PC-9 (cell line): ENCODE data around the gene TMEM52B. TPM values are rescaled to one million over a fixed set of nuclear protein-coding genes. Genes with fewer than 3 reads are reported as not detected.
A peak's percentile ranks its signal among the peaks of the same experiment; 100 is the strongest.

Experiments used
- BruUV-seq: library from RNA; stranded (reverse); fragments of 400-500 nt; replicated peaks from 2 replicates; lab custom pipeline; 2021; lab: Mats Ljungman, UMichigan
- CTCF ChIA-PET: fragments of 300-600 bp; sonication (Branson Sonifier 250); formaldehyde crosslinking; loops from one replicate; lab custom pipeline; 2022; ENCODE audit warnings: antibody characterized with exemption; lab: Charles Lee
- POLR2A ChIA-PET: fragments of 300-600 bp; sonication (Branson Sonifier 250); formaldehyde crosslinking; loops from one replicate; lab custom pipeline; 2022; ENCODE audit warnings: antibody characterized with exemption; ENCODE audit not compliant: unreplicated experiment; lab: Charles Lee
- DNase-seq, 2 experiments: peaks; one replicate each; pipeline versions ENCODE4 v3.0.0 to v3.0.0-alpha.2; 2015 to 2022; ENCODE audit warnings: mixed read lengths in 1 of 2
- H2AFZ ChIP-seq: fragments of 200-600 bp; sonication (generic); 2 replicates; pipeline ENCODE4 v1.8.1; 2017; ENCODE audit warnings: antibody characterized with exemption
- H3F3A ChIP-seq: fragments of 200-600 bp; sonication (generic); 2 replicates; pipeline ENCODE4 v1.8.1; 2017; ENCODE audit warnings: antibody characterized with exemption, mild to moderate bottlenecking, low read depth; ENCODE audit not compliant: insufficient read depth
- H3K27ac ChIP-seq: fragments of 200-600 bp; sonication (generic); 2 replicates; pipeline ENCODE4 v1.6.1; 2016; ENCODE audit warnings: mixed run types
- H3K27me3 ChIP-seq: fragments of 200-600 bp; sonication (generic); 2 replicates; pipeline ENCODE4 v1.6.1; 2016; ENCODE audit warnings: low read depth, mixed run types; ENCODE audit not compliant: insufficient read depth
- H3K36me3 ChIP-seq: fragments of 200-600 bp; sonication (generic); 2 replicates; pipeline ENCODE4 v1.6.1; 2016; ENCODE audit warnings: low read depth, mixed run types
- H3K4me1 ChIP-seq: fragments of 200-600 bp; sonication (generic); replicated peaks from 2 replicates; pipeline ENCODE4 v1.6.1; 2016; ENCODE audit warnings: mixed run types; ENCODE audit not compliant: insufficient read depth
- H3K4me2 ChIP-seq: fragments of 200-600 bp; sonication (generic); 2 replicates; pipeline ENCODE4 v1.6.1; 2017; ENCODE audit warnings: mixed run types
- H3K4me3 ChIP-seq: fragments of 200-600 bp; sonication (generic); 2 replicates; pipeline ENCODE4 v1.6.1; 2016; ENCODE audit warnings: mixed run types
- H3K79me2 ChIP-seq: fragments of 200-600 bp; sonication (generic); 2 replicates; pipeline ENCODE4 v1.6.1; 2017; ENCODE audit warnings: low read depth, mixed run types
- H3K9me2 ChIP-seq: fragments of 200-600 bp; sonication (generic); 2 replicates; pipeline ENCODE4 v1.8.1; 2017; ENCODE audit warnings: mild to moderate bottlenecking; ENCODE audit not compliant: insufficient read depth
- H3K9me3 ChIP-seq: fragments of 200-600 bp; sonication (generic); 2 replicates; pipeline ENCODE4 v1.8.1; 2016; ENCODE audit warnings: low read depth; ENCODE audit not compliant: insufficient read depth
- H4K20me1 ChIP-seq: fragments of 200-600 bp; sonication (generic); 2 replicates; pipeline ENCODE4 v1.8.1; 2017; ENCODE audit not compliant: insufficient read depth
- EZH2 ChIP-seq: fragments of 200-600 bp; sonication (generic); IDR thresholded peaks from 2 replicates; pipeline ENCODE4 v1.8.0; 2017; ENCODE audit warnings: antibody characterized with exemption, low read depth
- intact Hi-C: fragments of 100-400 bp; cut with micrococcal nuclease; formaldehyde crosslinking; loops from one replicate; pipeline ENCODE4 v1.10.0; 2022; ENCODE audit not compliant: unreplicated experiment
- total RNA-seq: library from RNA; stranded (reverse); gene quantifications from 2 replicates; pipeline ENCODE4 v1.2.3, GENCODE V29; 2021
- TF ChIP-seq, protein P1 (sequence below): fragments of 200-600 bp; sonication (generic); conservative IDR thresholded peaks from 2 replicates; pipeline ENCODE4 v1.6.1; 2017; ENCODE audit warnings: mixed run types, antibody characterized with exemption, mild to moderate bottlenecking, moderate library complexity

TMEM52B gene
- total RNA-seq, 1 experiment from 2014 or later, result 2.6 TPM

DNA sequence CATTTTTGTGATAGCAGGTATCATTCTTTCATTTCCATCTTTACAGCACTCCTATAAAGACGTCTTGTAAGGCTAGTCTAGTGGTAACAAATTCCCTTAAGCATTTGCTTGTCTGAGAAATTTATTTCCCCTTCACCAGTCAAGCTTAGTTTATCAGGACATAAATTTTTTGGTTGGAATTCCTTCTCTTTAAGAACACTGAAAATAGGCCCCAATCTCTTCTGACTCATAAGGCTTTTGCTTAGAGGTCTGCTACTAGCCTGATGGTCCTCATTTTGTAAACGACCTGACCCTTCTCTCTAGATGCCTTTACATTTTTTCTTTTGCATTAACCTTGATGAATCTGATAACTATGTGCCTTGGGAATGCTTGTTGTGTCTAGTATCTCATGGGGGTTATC is 27.2 kb upstream of the TMEM52B start:
- no peaks in the 10 kb centered on the region for H3K4me1 ChIP-seq
- POLR2A ChIA-PET, result interaction anchor here (0.6 to 0.7 kb wide), 2 partner anchors 38 to 166 kb away, joined by 5 to 6 read pairs; no protein-coding TSS in a partner anchor
- H3K27me3 ChIP-seq, result no peaks in the 10 kb centered on the region
- BruUV-seq, result no TSS peak
- no peak overlapping the region for H3K4me3 ChIP-seq
- H2AFZ ChIP-seq, result no peak overlapping the region
- H4K20me1 ChIP-seq, result no peaks in the 10 kb centered on the region
- CTCF ChIA-PET, result no interaction called here
- H3K9me2 ChIP-seq, result no peaks in the 10 kb centered on the region
- no peak overlapping the region for H3K4me2 ChIP-seq
- TF ChIP-seq, protein P1, sequence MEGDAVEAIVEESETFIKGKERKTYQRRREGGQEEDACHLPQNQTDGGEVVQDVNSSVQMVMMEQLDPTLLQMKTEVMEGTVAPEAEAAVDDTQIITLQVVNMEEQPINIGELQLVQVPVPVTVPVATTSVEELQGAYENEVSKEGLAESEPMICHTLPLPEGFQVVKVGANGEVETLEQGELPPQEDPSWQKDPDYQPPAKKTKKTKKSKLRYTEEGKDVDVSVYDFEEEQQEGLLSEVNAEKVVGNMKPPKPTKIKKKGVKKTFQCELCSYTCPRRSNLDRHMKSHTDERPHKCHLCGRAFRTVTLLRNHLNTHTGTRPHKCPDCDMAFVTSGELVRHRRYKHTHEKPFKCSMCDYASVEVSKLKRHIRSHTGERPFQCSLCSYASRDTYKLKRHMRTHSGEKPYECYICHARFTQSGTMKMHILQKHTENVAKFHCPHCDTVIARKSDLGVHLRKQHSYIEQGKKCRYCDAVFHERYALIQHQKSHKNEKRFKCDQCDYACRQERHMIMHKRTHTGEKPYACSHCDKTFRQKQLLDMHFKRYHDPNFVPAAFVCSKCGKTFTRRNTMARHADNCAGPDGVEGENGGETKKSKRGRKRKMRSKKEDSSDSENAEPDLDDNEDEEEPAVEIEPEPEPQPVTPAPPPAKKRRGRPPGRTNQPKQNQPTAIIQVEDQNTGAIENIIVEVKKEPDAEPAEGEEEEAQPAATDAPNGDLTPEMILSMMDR, result no peak
- no peak for TF ChIP-seq EZH2
- no peaks in the 10 kb centered on the region for H3K79me2 ChIP-seq
- no peak overlapping the region for H3K27ac ChIP-seq
- H3K9me3 ChIP-seq, result no peaks in the 10 kb centered on the region
- H3F3A ChIP-seq, result 0 out of 2 replicates have a peak, but pooled peaks cover 5% of the 10 kb centered on the region
- DNase-seq, result no peak
- no peaks in the 10 kb centered on the region for H3K36me3 ChIP-seq
- intact Hi-C loops, result loop anchor here (2.0 to 5.0 kb wide), 2 partner anchors 411 to 1336 kb away; no protein-coding TSS in a partner anchor

DNA sequence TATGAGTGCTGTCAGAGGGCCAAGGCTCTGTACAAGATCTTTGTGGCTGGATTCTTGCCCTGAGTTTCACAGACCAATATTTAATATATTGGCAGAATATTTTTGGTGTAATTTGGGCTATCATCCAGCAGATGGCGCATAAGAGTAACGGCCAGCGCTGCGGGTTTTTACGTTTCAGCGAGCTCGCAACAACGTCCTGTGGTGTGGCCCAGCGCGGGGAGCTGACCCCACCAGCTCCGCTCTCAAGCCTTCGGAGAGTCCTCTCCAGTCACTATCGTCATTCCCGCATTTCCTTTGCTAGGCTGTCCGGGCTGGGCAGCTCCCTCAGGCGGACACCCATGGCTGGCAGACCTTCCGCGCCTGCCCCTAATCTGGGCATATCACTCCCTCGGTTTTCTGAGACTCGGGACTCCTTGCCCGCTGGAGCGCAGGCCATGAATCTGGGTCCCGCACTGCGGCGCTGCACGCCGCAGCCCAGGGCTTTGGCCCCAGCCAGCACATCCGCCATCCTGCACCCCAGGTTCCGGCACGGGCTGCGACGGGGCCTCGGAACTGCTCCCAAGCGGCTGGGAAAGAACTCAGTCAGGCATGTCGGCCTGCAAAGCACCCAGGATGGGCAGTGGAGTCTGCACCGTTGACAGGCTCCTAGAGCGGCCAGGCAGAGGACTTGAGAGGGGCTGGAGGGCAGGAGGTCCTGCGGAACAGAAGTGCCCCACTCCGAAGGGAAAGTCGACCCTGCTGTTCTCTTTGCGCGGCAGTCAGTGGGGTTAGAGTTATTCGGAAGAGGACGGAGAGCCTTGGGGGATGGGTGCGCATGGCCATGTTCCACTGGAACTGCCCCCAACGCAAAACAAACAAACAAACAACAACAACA is 25.3 kb upstream of the TMEM52B start:
- BruUV-seq, result TSS peak; percentile 91
- H3K36me3 ChIP-seq, result no peaks in the 10 kb centered on the region
- DNase-seq, result peak; percentile 48 to 76
- ChIA-PET POLR2A (interaction anchor here (0.6 to 1.6 kb wide), 5 partner anchors 16 to 78 kb away, joined by 3 to 11 read pairs (median 3); no protein-coding TSS in a partner anchor), CTCF (interaction anchor here (0.7 to 1.7 kb wide), 11 partner anchors 11 to 596 kb away, joined by 3 to 28 read pairs (median 4); partner anchors contain the start of gene OLR1)
- 0 out of 2 replicates have a peak, but pooled peaks cover 5% of the 10 kb centered on the region for H3F3A ChIP-seq
- no peaks in the 10 kb centered on the region for H3K79me2 ChIP-seq
- no peaks in the 10 kb centered on the region for H4K20me1 ChIP-seq
- peak overlapping the region; percentile 88 for H2AFZ ChIP-seq
- no peaks in the 10 kb centered on the region for H3K27me3 ChIP-seq
- H3K4me2 ChIP-seq, result peak overlapping the region; percentile 90
- no peak overlapping the region for H3K27ac ChIP-seq
- H3K4me1 ChIP-seq, result no peaks in the 10 kb centered on the region
- TF ChIP-seq, protein P1, result peak; percentile 95
- TF ChIP-seq EZH2, result no peak
- H3K9me2 ChIP-seq, result no peaks in the 10 kb centered on the region
- intact Hi-C loops, result loop anchor here (1.0 to 5.0 kb wide), 7 partner anchors 37 to 1334 kb away; partner anchors contain the start of genes GABARAPL1 and STYK1
- H3K9me3 ChIP-seq, result no peaks in the 10 kb centered on the region
- peak overlapping the region; percentile 62 for H3K4me3 ChIP-seq

DNA sequence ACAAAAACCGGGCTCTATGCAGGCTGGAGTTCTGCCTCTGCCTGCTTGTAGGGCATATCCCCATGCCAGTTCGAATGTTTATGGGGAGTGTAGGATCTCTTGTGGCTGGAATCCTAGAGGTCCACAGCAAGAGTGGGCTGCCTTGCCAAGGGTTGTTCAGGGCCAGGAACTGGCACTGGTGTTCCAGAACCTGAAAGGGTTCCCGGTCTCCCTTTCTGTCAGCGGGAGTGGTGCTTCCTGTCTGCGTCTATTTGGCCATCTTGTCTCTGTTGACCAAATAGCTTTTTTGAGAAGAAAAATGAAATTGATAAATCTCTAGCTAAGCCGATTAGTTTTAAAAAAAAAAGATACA is 24.7 kb upstream of the TMEM52B start:
- H3K9me2 ChIP-seq, result no peaks in the 10 kb centered on the region
- BruUV-seq, result no TSS peak
- no peaks in the 10 kb centered on the region for H3K4me1 ChIP-seq
- 0 out of 2 replicates have a peak, but pooled peaks cover 5% of the 10 kb centered on the region for H3F3A ChIP-seq
- TF ChIP-seq, protein P1, result no peak
- TF ChIP-seq EZH2, result no peak
- CTCF ChIA-PET, result interaction anchor here (0.8 to 1.0 kb wide), 2 partner anchors 10 to 36 kb away, joined by 3 to 4 read pairs; no protein-coding TSS in a partner anchor
- no peak overlapping the region for H3K4me2 ChIP-seq
- no peaks in the 10 kb centered on the region for H3K27me3 ChIP-seq
- H3K27ac ChIP-seq, result no peak overlapping the region
- H3K9me3 ChIP-seq, result no peaks in the 10 kb centered on the region
- H3K4me3 ChIP-seq, result no peak overlapping the region
- POLR2A ChIA-PET, result interaction anchor here (0.7 to 1.6 kb wide), 3 partner anchors 16 to 29 kb away, joined by 3 to 11 read pairs (median 5); no protein-coding TSS in a partner anchor
- DNase-seq, result no peak
- H2AFZ ChIP-seq, result no peak overlapping the region
- H3K36me3 ChIP-seq, result no peaks in the 10 kb centered on the region
- H4K20me1 ChIP-seq, result no peaks in the 10 kb centered on the region
- intact Hi-C loops, result loop anchor here (5.0 kb wide), 1 partner anchor 1333 kb away; no protein-coding TSS in a partner anchor
- H3K79me2 ChIP-seq, result no peaks in the 10 kb centered on the region
